Esophagus (tissue), 2 donors: Measurements from ENCODE around the gene SLIT3. TPM values are rescaled to one million over a fixed set of nuclear protein-coding genes. Genes with fewer than 3 reads are reported as not detected.

ENCODE experiments used
- H3K27ac ChIP-seq, 2 donors: one replicate each; pipeline ENCODE4 v1.5.1; 2013; ENCODE audit warnings: low read depth in 2 of 2, mild to moderate bottlenecking in 2 of 2, inconsistent platforms in 1 of 2, low read length in 1 of 2, moderate library complexity in 1 of 2
- H3K27me3 ChIP-seq, 2 donors: one replicate each; pipeline ENCODE4 v1.6.1; 2013; ENCODE audit warnings: low read length in 2 of 2, control low read depth in 1 of 2, mild to moderate bottlenecking in 1 of 2; ENCODE audit not compliant: insufficient read depth in 2 of 2, control insufficient read depth in 1 of 2
- H3K36me3 ChIP-seq, 2 donors: one replicate each; pipeline ENCODE4 v1.6.1; 2013; ENCODE audit warnings: low read length in 1 of 2; ENCODE audit not compliant: control insufficient read depth in 2 of 2, insufficient read depth in 2 of 2
- H3K4me1 ChIP-seq, 2 donors: one replicate each; pipeline ENCODE4 v1.6.1; 2013; ENCODE audit warnings: low read length in 1 of 2; ENCODE audit not compliant: control insufficient read depth in 2 of 2, insufficient read depth in 2 of 2
- H3K4me3 ChIP-seq, 2 donors: one replicate each; pipeline ENCODE4 v1.5.1; 2013; ENCODE audit warnings: low read length in 2 of 2, mild to moderate bottlenecking in 2 of 2, low read depth in 1 of 2, moderate library complexity in 1 of 2
- H3K9me3 ChIP-seq, 2 donors: one replicate each; pipeline ENCODE4 v1.6.1; 2013; ENCODE audit warnings: mild to moderate bottlenecking in 2 of 2, low read depth in 1 of 2, low read length in 1 of 2, moderate library complexity in 1 of 2; ENCODE audit not compliant: control insufficient read depth in 2 of 2, insufficient read depth in 1 of 2
- WGBS, 2 donors: extraction: QIAGEN DNeasy Blood & Tissue Kit; methylation state at CpG; one replicate each; pipeline ENCODE4 v1.1.7; 2013; 5-methylcytosine and 5-hydroxymethylcytosine counted together
- polyA plus RNA-seq, 2 donors: library from polyadenylated mRNA; stranded (reverse); fragments of 200-250 nt; gene quantifications; one replicate each; pipeline ENCODE4 v1.2.3, GENCODE V29; 2013
- donor health status: healthy with polysubstance abuse.
- donor health status: Bipolar disorder and iron deficiency.

SLIT3 gene
- polyA plus RNA-seq, 2 donors, result 0.53 to 2.0 TPM

DNA sequence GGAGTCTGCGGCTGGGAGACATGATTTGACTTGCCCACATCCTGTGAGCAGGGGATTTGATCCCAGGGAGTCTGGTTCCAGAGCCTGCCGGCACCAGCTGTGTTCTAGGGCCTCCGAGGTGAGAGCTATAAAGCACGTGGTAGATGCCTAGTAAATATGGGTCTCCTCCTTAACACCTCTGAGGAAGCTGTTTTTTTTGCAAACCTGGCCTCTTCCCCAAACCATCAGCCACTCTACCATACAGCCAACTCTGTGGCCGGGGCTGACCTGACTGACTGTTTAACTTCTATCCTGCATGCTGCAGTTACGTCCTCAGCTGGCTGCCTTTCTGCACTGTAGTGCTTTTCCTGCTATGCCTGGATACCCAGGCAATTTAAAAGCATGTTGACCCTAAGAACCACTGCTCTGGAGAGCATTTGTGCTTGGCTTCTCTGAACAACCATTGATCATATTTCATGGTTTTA, 220.5 kb downstream of the SLIT3 start:
- no peaks in the 10 kb centered on the region for H3K4me1 ChIP-seq
- WGBS, 2 donors, result 63 to 71% methylated on average over 6 of the region's 6 CpGs

GRCh38 chr5:169079697-169080096, 221.2 kb downstream of the SLIT3 start:
- H3K36me3 ChIP-seq, result no peaks in the 10 kb centered on the region
- H3K4me3 ChIP-seq, result no peak overlapping the region
- no peaks in the 10 kb centered on the region for H3K27me3 ChIP-seq
- no peaks in the 10 kb centered on the region for H3K4me1 ChIP-seq
- 85% methylated on average over 2 of the region's 2 CpGs for WGBS, 2 donors
- H3K9me3 ChIP-seq, result no peaks in the 10 kb centered on the region
- H3K27ac ChIP-seq, result no peak overlapping the region

More for the DNA sequence above, 220.5 kb downstream of the SLIT3 start:
- Histone ChIP-seq H3K27ac (no peak overlapping the region), H3K4me3 (no peak overlapping the region), H3K9me3 (no peaks in the 10 kb centered on the region), H3K27me3 (no peaks in the 10 kb centered on the region), H3K36me3 (no peaks in the 10 kb centered on the region)

DNA sequence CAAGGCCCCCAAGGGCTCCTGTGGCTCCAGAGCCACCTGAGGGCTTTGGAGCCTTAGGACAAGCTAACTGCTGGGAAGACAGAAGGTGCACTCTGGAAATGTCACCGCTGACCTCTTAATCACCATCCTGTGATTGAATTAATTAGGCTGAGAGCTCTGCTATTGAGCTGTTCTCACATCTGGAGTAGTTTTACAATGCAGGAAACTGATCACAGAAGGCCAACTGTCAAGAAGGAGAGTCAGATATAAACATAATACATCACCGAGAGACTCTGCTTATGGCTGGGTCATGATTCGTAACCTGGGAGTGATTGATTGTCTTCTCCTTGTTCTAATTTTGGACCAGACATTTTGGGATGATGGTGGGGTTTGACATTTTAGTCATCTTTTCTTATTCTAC, 226.1 kb downstream of the SLIT3 start:
- no peaks in the 10 kb centered on the region for H3K27me3 ChIP-seq
- H3K9me3 ChIP-seq, result no peaks in the 10 kb centered on the region
- no peaks in the 10 kb centered on the region for H3K36me3 ChIP-seq
- no peak overlapping the region for H3K27ac ChIP-seq
- no peaks in the 10 kb centered on the region for H3K4me1 ChIP-seq
- H3K4me3 ChIP-seq, result no peak overlapping the region
- WGBS, 2 donors, result 74 to 78% methylated on average over 3 of the region's 3 CpGs

- Histone ChIP-seq H3K27ac (no peak overlapping the region), H3K4me3 (no peak overlapping the region), H3K4me1 (no peaks in the 10 kb centered on the region), H3K36me3 (no peaks in the 10 kb centered on the region), H3K9me3 (no peaks in the 10 kb centered on the region), H3K27me3 (no peaks in the 10 kb centered on the region)
Measured at GRCh38 chr5:169072233-169072632, 228.7 kb downstream of the SLIT3 start.

- H3K27me3 ChIP-seq, result no peaks in the 10 kb centered on the region
- H3K4me1 ChIP-seq, result no peaks in the 10 kb centered on the region
- no peak overlapping the region for H3K27ac ChIP-seq
- H3K9me3 ChIP-seq, result no peaks in the 10 kb centered on the region
- H3K4me3 ChIP-seq, result no peak overlapping the region
- H3K36me3 ChIP-seq, result no peaks in the 10 kb centered on the region
- WGBS, 2 donors, result 43 to 57% methylated on average over 4 of the region's 4 CpGs
Measured at GRCh38 chr5:169070413-169070812, 230.5 kb downstream of the SLIT3 start.

DNA sequence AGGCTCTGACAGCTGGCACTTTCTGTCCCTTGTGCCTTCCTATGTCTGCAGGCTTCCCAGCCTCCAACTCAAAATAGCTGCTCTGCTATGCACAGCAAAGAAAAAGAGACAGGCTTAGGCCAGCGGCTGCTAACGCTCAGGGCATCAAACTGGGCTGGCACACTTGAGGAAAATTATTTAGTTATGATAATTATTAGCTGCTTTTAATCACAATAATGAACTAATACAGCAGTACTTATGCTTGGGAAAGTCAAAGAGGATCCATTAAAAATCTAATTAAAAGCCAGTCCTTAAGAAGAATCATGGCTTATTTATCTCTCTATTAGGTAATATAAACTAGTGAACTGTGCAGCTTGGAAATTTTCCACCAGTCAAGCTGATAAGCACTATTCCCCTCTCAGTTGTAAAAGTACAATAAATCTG, 233.2 kb downstream of the SLIT3 start:
- Histone ChIP-seq H3K36me3 (no peaks in the 10 kb centered on the region), H3K4me1 (no peaks in the 10 kb centered on the region), H3K27ac (no peak overlapping the region), H3K27me3 (no peaks in the 10 kb centered on the region), H3K4me3 (no peak overlapping the region), H3K9me3 (no peaks in the 10 kb centered on the region)
- WGBS, 2 donors, result 49 to 62% methylated on average over 2 of the region's 2 CpGs

GRCh38 chr5:169065400-169065799, 235.5 kb downstream of the SLIT3 start:
- no peak overlapping the region for H3K4me3 ChIP-seq
- H3K27me3 ChIP-seq, result no peaks in the 10 kb centered on the region
- no peaks in the 10 kb centered on the region for H3K4me1 ChIP-seq
- H3K27ac ChIP-seq, result no peak overlapping the region
- WGBS, 2 donors, result 74 to 77% methylated on average over 5 of the region's 5 CpGs
- H3K9me3 ChIP-seq, result no peaks in the 10 kb centered on the region
- H3K36me3 ChIP-seq, result no peaks in the 10 kb centered on the region

GRCh38 chr5:169064093-169064492, 236.8 kb downstream of the SLIT3 start:
- Histone ChIP-seq H3K27ac (no peak overlapping the region), H3K4me1 (no peaks in the 10 kb centered on the region), H3K4me3 (no peak overlapping the region), H3K27me3 (no peaks in the 10 kb centered on the region), H3K36me3 (no peaks in the 10 kb centered on the region), H3K9me3 (no peaks in the 10 kb centered on the region)
- 40 to 45% methylated on average over 3 of the region's 3 CpGs for WGBS, 2 donors

DNA sequence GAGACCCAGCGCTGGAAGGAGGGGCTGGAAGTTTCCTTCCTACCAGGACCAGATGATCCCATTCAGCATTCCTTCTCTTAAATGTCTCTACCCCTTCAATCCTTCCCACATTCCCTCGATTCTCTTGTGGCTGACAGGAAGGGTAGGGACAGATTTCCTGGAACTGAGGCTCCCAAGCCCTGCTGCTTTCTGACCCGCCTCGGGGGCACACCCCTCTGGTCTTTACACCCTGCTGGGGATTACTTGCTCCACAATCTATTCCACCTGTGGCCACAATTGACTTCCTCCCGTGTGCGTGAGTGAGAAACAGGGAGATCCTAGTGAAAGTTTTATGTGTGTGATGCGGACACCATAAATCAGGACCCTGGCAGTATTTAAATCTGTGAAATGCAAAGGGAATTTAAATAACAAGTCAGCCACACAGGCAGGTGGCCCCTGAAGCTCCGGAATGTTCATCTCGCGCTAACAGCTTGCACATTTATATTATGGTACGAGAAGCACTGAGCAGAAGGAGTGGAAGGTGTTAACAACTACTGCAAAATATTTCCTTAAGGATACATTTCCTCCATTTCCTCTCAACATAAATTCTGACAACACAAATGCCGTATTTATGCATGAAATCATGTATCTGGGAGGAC, 237.5 kb downstream of the SLIT3 start:
- no peaks in the 10 kb centered on the region for H3K36me3 ChIP-seq
- H3K4me3 ChIP-seq, result no peak overlapping the region
- no peak overlapping the region for H3K27ac ChIP-seq
- no peaks in the 10 kb centered on the region for H3K9me3 ChIP-seq
- no peaks in the 10 kb centered on the region for H3K27me3 ChIP-seq
- WGBS, 2 donors, result 70 to 71% methylated on average over 12 of the region's 12 CpGs
- no peaks in the 10 kb centered on the region for H3K4me1 ChIP-seq

- H3K4me1 ChIP-seq, result no peaks in the 10 kb centered on the region
- no peaks in the 10 kb centered on the region for H3K36me3 ChIP-seq
- WGBS, 2 donors, result 68 to 69% methylated on average over 2 of the region's 2 CpGs
- H3K27me3 ChIP-seq, result no peaks in the 10 kb centered on the region
- H3K9me3 ChIP-seq, result no peaks in the 10 kb centered on the region
- no peak overlapping the region for H3K27ac ChIP-seq
- no peak overlapping the region for H3K4me3 ChIP-seq
Measured at GRCh38 chr5:169062690-169063089, 238.2 kb downstream of the SLIT3 start.
